ENCODE measurements around the gene IMPA2.

- TF ChIP-seq CTCF (IDR thresholded peaks at IDR 0.05) (no peak), REST (IDR thresholded peaks at IDR 0.05; ENCODE audit: insufficient read depth in 1 of 2, low read depth in 2 of 2, low read length in 1 of 2) (no peak)
Measured at GRCh38 chr18:11960743-11961380, 20.4 kb upstream of the IMPA2 start.
